ENCODE results near the gene MYO1G. TPM values are rescaled to one million over a fixed set of nuclear protein-coding genes. Genes with fewer than 3 reads are reported as not detected.
A peak's percentile ranks its signal among the peaks of the same experiment; 100 is the strongest.

Gene MYO1G
- total and polyA plus RNA-seq, 7 experiments from 2014 or later, result 29.2 to 385 (median 76.0) TPM

DNA sequence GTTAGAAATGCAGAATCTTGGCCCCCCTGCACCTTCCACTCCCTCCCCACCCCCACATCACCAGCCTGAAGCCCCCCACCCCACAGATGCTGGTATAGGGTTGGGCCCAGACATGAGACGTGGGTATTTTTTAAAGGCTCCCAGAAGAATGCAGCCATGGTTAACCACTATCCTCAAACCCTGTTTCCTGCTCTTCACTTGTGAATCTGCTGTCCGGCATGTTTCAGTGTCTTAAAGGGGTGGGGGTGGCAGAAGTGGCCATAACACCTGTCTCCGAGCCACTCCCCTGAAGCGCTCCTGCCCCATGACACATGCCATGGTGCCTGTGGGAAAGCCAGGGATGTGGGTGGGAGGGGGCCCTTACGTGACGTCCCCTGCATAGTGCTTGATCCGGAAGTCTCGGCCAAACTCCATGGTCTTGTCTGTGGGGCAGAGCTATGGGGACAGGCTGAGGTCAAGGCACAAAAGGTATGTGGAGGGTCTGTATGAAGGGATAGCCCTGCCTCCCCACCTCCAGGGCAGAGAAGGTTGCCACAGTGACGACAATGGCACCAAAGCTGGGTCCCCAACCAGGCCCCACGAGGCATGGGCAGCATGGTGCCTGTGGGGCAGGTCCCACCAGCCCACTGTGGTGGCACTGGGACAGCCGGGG, 9.6 kb downstream of the MYO1G start:
- Histone ChIP-seq H3K4me3 (ENCODE audit: low read length) (no peak overlapping the region), H3K27ac (ENCODE audit: low read depth, low read length) (no peak overlapping the region), H3K27me3 (ENCODE audit: control insufficient read depth in 2 of 2, insufficient read depth in 2 of 2, low read length in 2 of 2) (no peaks in the 10 kb centered on the region), H3K9me3 (ENCODE audit: control insufficient read depth in 2 of 3, low read length in 3 of 3) (no peaks in the 10 kb centered on the region), H3K36me3 (ENCODE audit: control insufficient read depth in 2 of 3, insufficient read depth in 3 of 3, low read length in 3 of 3) (peaks cover 7 to 89% (median 17%) of the 10 kb centered on the region in 3 experiments), H3K4me1 (ENCODE audit: control insufficient read depth in 2 of 2, insufficient read depth in 2 of 2, low read length in 2 of 2) (peaks cover under 1 to 3% of the 10 kb centered on the region in 2 donors)
- CTCF ChIA-PET, result interaction anchor here (0.6 kb wide), 1 partner anchor 21 kb away, joined by 5 read pairs; no protein-coding TSS in a partner anchor
- H3K4me1 Mint-ChIP-seq, result peaks cover 0 to 25% (median 5%) of the 10 kb centered on the region in 7 donors
- POLR2A ChIA-PET, result no interaction called here
- intact Hi-C loops (cut with micrococcal nuclease), result no loop called here
- H3K36me3 Mint-ChIP-seq, result peaks cover 0 to 21% (median 0%) of the 10 kb centered on the region in 5 donors
- ATAC-seq (no peak), DNase-seq (no peak)
- H3K27ac Mint-ChIP-seq, result peak overlapping the region in 3 of 9 donors; percentile 25 to 81 (median 46)
- no peak overlapping the region for H3K4me3 Mint-ChIP-seq
- H3K9me3 Mint-ChIP-seq, result no peaks in the 10 kb centered on the region
- H3K27me3 Mint-ChIP-seq, result no peaks in the 10 kb centered on the region

DNA sequence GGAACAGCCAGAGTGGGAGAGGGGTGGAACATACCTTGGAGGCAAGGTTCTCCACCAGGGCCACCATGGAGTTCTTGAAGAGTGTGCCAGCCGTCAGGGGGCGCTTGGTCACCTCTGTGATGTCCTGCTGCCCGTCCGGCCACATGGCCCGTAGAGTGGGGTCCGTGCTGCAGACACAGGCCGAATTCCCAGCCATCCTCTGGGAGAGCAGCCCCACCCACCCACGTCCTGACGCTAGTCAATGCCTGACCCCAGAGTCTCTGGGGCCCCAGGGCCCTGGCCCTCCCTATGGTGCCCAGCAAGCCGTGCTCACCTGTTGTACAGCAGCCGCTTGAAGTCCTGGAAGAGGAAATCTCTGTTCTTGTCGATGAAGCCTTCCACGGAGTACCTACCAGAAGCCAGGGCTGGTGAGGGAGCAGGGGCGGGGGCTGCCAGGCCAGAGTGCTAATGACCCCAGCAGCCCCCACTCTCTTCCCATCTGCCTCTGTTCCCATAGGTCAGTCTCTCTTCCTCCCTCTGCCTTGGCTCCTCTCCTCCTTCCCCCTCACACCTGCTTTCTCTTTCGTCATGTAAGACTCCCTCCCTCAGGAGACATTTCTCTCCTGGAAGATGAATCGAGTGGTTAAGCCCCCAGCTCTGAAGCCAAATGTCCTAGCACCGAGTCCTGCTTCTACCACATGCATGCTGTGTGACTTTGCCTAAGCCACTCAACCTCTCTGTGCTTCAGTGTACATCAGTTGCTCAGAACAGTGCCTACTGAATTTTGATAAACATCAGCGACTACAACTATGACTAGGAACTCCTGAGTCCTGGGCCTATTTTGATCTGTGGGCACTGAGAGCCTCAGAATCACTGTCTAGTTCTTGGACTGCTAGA, 11.0 kb downstream of the MYO1G start:
- Histone ChIP-seq H3K27ac (ENCODE audit: low read depth, low read length) (no peak overlapping the region), H3K4me3 (ENCODE audit: low read length) (no peak overlapping the region), H3K36me3 (ENCODE audit: control insufficient read depth in 2 of 3, insufficient read depth in 3 of 3, low read length in 3 of 3) (peaks cover 5 to 84% (median 9%) of the 10 kb centered on the region in 3 experiments), H3K4me1 (ENCODE audit: control insufficient read depth in 2 of 2, insufficient read depth in 2 of 2, low read length in 2 of 2) (no peaks in the 10 kb centered on the region), H3K27me3 (ENCODE audit: control insufficient read depth in 2 of 2, insufficient read depth in 2 of 2, low read length in 2 of 2) (no peaks in the 10 kb centered on the region), H3K9me3 (ENCODE audit: control insufficient read depth in 2 of 3, low read length in 3 of 3) (no peaks in the 10 kb centered on the region)
- Mint-ChIP-seq H3K4me1 (peaks cover 0 to 21% (median 3%) of the 10 kb centered on the region in 7 donors), H3K27me3 (no peaks in the 10 kb centered on the region), H3K27ac (peak overlapping the region in 7 of 9 donors; percentile 21 to 75 (median 64)), H3K36me3 (peaks cover 0 to 23% (median 0%) of the 10 kb centered on the region in 5 donors), H3K9me3 (peaks cover 0 to 1% (median 0%) of the 10 kb centered on the region in 11 donors), H3K4me3 (no peak overlapping the region)
- intact Hi-C loops (cut with micrococcal nuclease), result no loop called here
- ATAC-seq (no peak), DNase-seq (no peak)
- ChIA-PET CTCF (no interaction called here), POLR2A (no interaction called here)

DNA sequence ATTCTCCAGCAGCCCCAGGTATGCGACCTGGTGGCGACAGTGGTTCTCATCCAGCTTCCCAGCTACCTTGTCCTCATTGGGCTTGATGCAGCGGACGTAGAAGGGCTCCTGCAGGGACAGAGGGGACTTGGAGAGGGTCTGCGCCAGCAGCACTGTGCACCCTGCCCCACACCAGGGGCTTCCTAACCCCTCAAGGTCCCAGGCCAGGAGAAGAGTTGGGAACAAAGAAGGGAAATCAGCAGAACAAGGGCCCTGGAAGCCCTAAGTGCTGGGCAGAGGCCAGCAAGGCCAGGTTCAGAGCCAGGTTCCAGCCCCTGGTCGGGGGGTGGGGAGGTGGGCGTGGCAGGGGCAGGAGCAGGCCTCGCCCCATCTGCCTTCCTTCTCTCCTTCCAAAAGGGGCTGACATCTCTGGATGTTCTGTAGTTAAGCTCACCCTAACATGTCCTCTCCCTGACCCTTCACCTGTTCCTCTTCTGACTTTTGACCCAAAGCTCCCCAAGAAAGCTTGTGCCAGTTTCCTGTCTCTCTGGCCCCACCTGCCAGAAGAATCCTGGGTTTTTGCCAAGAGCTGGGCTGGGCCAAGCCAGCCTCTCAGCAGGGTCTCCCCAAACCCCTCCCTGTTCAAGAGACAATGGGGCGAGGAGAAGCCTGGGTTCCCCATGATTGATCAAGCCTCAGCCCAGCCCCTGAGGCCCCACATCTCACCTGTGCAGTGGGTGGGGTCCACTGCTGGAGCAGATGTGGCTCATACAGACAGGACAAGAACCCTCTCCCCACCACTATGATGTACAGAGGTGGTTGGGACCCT, 11.9 kb downstream of the MYO1G start:
- H3K4me3 ChIP-seq (ENCODE audit: low read length), result no peak overlapping the region
- Mint-ChIP-seq H3K4me3 (no peak overlapping the region), H3K9me3 (peaks cover 0 to 1% (median 0%) of the 10 kb centered on the region in 11 donors), H3K27ac (peak overlapping the region in 3 of 9 donors; percentile 32 to 63 (median 55)), H3K27me3 (no peaks in the 10 kb centered on the region), H3K4me1 (peaks cover 0 to 15% (median 3%) of the 10 kb centered on the region in 7 donors), H3K36me3 (peaks cover 0 to 23% (median 0%) of the 10 kb centered on the region in 5 donors)
- no peak overlapping the region for H3K27ac ChIP-seq (ENCODE audit: low read depth, low read length)
- no peaks in the 10 kb centered on the region for H3K4me1 ChIP-seq (ENCODE audit: control insufficient read depth in 2 of 2, insufficient read depth in 2 of 2, low read length in 2 of 2)
- peaks cover 5 to 81% (median 5%) of the 10 kb centered on the region in 3 experiments for H3K36me3 ChIP-seq (ENCODE audit: control insufficient read depth in 2 of 3, insufficient read depth in 3 of 3, low read length in 3 of 3)
- ChIA-PET POLR2A (no interaction called here), CTCF (no interaction called here)
- no peak for ATAC-seq
- DNase-seq, result no peak
- intact Hi-C loops (cut with micrococcal nuclease), result no loop called here
- no peaks in the 10 kb centered on the region for H3K9me3 ChIP-seq (ENCODE audit: control insufficient read depth in 2 of 3, low read length in 3 of 3)
- H3K27me3 ChIP-seq (ENCODE audit: control insufficient read depth in 2 of 2, insufficient read depth in 2 of 2, low read length in 2 of 2), result no peaks in the 10 kb centered on the region

GRCh38 chr7:44965937-44966730, 12.7 kb downstream of the MYO1G start:
- Histone ChIP-seq H3K4me1 (ENCODE audit: control insufficient read depth in 2 of 2, insufficient read depth in 2 of 2, low read length in 2 of 2) (no peaks in the 10 kb centered on the region), H3K9me3 (ENCODE audit: control insufficient read depth in 2 of 3, low read length in 3 of 3) (no peaks in the 10 kb centered on the region), H3K27me3 (ENCODE audit: control insufficient read depth in 2 of 2, insufficient read depth in 2 of 2, low read length in 2 of 2) (no peaks in the 10 kb centered on the region), H3K27ac (ENCODE audit: low read depth, low read length) (no peak overlapping the region), H3K36me3 (ENCODE audit: control insufficient read depth in 2 of 3, insufficient read depth in 3 of 3, low read length in 3 of 3) (peaks cover 0 to 77% (median 5%) of the 10 kb centered on the region in 3 experiments), H3K4me3 (ENCODE audit: low read length) (no peak overlapping the region)
- POLR2A ChIA-PET, result interaction anchor here (1.5 kb wide), 1 partner anchor 12 kb away, joined by 5 read pairs; the partner anchor contains the start of gene MYO1G
- no peak for DNase-seq
- H3K9me3 Mint-ChIP-seq, result peaks cover 0 to 1% (median 0%) of the 10 kb centered on the region in 11 donors
- H3K4me3 Mint-ChIP-seq, result no peak overlapping the region
- intact Hi-C loops (cut with micrococcal nuclease), result loop anchor here in 1 of 2 donors (2.0 kb wide), 1 partner anchor 171 kb away; no protein-coding TSS in a partner anchor
- H3K27me3 Mint-ChIP-seq, result no peaks in the 10 kb centered on the region
- CTCF ChIA-PET, result no interaction called here
- peaks cover 0 to 20% (median 0%) of the 10 kb centered on the region in 5 donors for H3K36me3 Mint-ChIP-seq
- peaks cover 0 to 11% (median 2%) of the 10 kb centered on the region in 7 donors for H3K4me1 Mint-ChIP-seq
- no peak for ATAC-seq
- H3K27ac Mint-ChIP-seq, result peak overlapping the region in 3 of 9 donors; percentile 38 to 43 (median 41)

DNA sequence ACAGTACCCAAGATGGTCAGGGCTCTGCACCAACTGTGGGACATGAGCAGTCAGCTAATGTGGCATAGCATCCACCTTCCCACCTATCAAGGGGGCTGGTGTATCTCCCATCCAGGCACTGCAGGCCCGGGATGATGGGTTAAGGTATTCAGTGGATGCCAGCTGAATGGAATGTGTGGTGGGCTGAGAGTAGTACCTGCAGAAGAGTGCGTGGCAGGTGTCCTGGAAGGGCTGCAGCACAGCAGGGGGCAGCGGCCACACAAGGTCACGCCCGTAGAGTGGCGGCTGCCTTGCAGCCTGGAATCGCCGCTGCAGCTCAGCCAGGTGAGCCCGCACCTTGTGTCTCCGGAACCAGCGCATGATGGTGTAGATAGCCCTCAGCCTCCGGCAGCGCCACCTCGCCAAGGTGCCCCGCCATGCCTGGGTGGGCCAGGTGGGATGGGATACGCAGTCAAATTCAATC, 13.3 kb downstream of the MYO1G start:
- H3K27me3 Mint-ChIP-seq, result no peaks in the 10 kb centered on the region
- intact Hi-C loops (cut with micrococcal nuclease), result loop anchor here in 1 of 2 donors (2.0 kb wide), 1 partner anchor 171 kb away; no protein-coding TSS in a partner anchor
- peaks cover 0 to 20% (median 0%) of the 10 kb centered on the region in 5 donors for H3K36me3 Mint-ChIP-seq
- H3K4me1 Mint-ChIP-seq, result peaks cover 0 to 13% (median 2%) of the 10 kb centered on the region in 7 donors
- H3K4me3 Mint-ChIP-seq, result no peak overlapping the region
- no peak overlapping the region for H3K4me3 ChIP-seq (ENCODE audit: low read length)
- peaks cover 0 to 70% (median 5%) of the 10 kb centered on the region in 3 experiments for H3K36me3 ChIP-seq (ENCODE audit: control insufficient read depth in 2 of 3, insufficient read depth in 3 of 3, low read length in 3 of 3)
- H3K9me3 ChIP-seq (ENCODE audit: control insufficient read depth in 2 of 3, low read length in 3 of 3), result no peaks in the 10 kb centered on the region
- CTCF ChIA-PET, result no interaction called here
- ATAC-seq (no peak), DNase-seq (no peak)
- H3K27me3 ChIP-seq (ENCODE audit: control insufficient read depth in 2 of 2, insufficient read depth in 2 of 2, low read length in 2 of 2), result no peaks in the 10 kb centered on the region
- H3K27ac ChIP-seq (ENCODE audit: low read depth, low read length), result no peak overlapping the region
- POLR2A ChIA-PET, result interaction anchor here (1.5 kb wide), 1 partner anchor 13 kb away, joined by 5 read pairs; the partner anchor contains the start of gene MYO1G
- peak overlapping the region in 4 of 9 donors; percentile 22 to 88 (median 51) for H3K27ac Mint-ChIP-seq
- H3K9me3 Mint-ChIP-seq, result peaks cover 0 to 1% (median 0%) of the 10 kb centered on the region in 11 donors
- no peaks in the 10 kb centered on the region for H3K4me1 ChIP-seq (ENCODE audit: control insufficient read depth in 2 of 2, insufficient read depth in 2 of 2, low read length in 2 of 2)

Data from naive thymus-derived CD4-positive, alpha-beta T cell (primary cell).